K562 (cell line): ENCODE data around the gene SMCHD1. TPM values are rescaled to one million over a fixed set of nuclear protein-coding genes. Genes with fewer than 3 reads are reported as not detected.

Experiments
- BCOR ChIP-seq: fragments of 450-650 bp; IDR thresholded peaks from 2 replicates; pipeline ENCODE4 v1.6.1; 2016
- E2F6 ChIP-seq, 2 experiments: IDR thresholded peaks; 2 replicates each; pipeline ENCODE4 v1.6.1; 2011; ENCODE audit warnings: borderline replicate concordance in 1 of 2, control low read depth in 1 of 2, low read depth in 1 of 2, low read length in 1 of 2, mild to moderate bottlenecking in 1 of 2, mixed read lengths in 1 of 2, moderate library complexity in 1 of 2; ENCODE audit not compliant: insufficient read depth in 1 of 2, insufficient read length in 1 of 2, poor library complexity in 1 of 2, severe bottlenecking in 1 of 2; ENCODE audit errors: extremely low read depth in 1 of 2
- FOXO4 ChIP-seq: fragments of 450-650 bp; formaldehyde crosslinking; IDR thresholded peaks from 2 replicates; pipeline ENCODE4 v1.4.0; 2020; ENCODE audit warnings: mild to moderate bottlenecking, moderate library complexity
- FUS ChIP-seq: fragments of 200-400 bp; formaldehyde crosslinking; optimal IDR thresholded peaks from 2 replicates; pipeline ENCODE3; 2017; ENCODE audit warnings: low read depth, low read length
- GTF2A2 ChIP-seq: IDR thresholded peaks from 2 replicates; pipeline ENCODE4 v1.6.1; 2016; ENCODE audit warnings: mild to moderate bottlenecking, missing genetic modification characterization, missing compliant biosample characterization
- HDAC8 ChIP-seq: fragments of 450-650 bp; IDR thresholded peaks from 2 replicates; pipeline ENCODE4 v1.6.1; 2016; ENCODE audit warnings: mild to moderate bottlenecking, missing genetic modification characterization, moderate library complexity, missing compliant biosample characterization
- NFATC3 ChIP-seq: fragments of 450-650 bp; IDR thresholded peaks from 2 replicates; pipeline ENCODE4 v1.6.1; 2017; ENCODE audit warnings: mild to moderate bottlenecking
- PCBP2 ChIP-seq: fragments of 200-400 bp; formaldehyde crosslinking; IDR thresholded peaks from 2 replicates; pipeline ENCODE4 v1.6.1; 2018; ENCODE audit warnings: low read length, low read depth, mild to moderate bottlenecking, moderate library complexity; ENCODE audit not compliant: poor library complexity, severe bottlenecking
- PHB ChIP-seq: fragments of 250-450 bp; sonication (Bioruptor Pico); IDR thresholded peaks from 2 replicates; pipeline ENCODE4 v1.5.0; 2021
- SIN3B ChIP-seq: fragments of 450-650 bp; IDR thresholded peaks from 2 replicates; pipeline ENCODE4 v1.6.1; 2017; ENCODE audit warnings: low read depth, mild to moderate bottlenecking, moderate library complexity
- SMC3 ChIP-seq: conservative IDR thresholded peaks from 2 replicates; pipeline ENCODE4 v1.6.1; 2011; ENCODE audit warnings: low read depth, low read length, improper control_type of control experiment; ENCODE audit not compliant: insufficient read depth
- SP2 ChIP-seq: IDR thresholded peaks from 2 replicates; pipeline ENCODE4 v1.6.1; 2011; ENCODE audit warnings: mild to moderate bottlenecking, low read depth, low read length, moderate library complexity; ENCODE audit not compliant: poor library complexity, severe bottlenecking; ENCODE audit errors: extremely low read depth
- TAF7 ChIP-seq: fragments of 450-650 bp; IDR thresholded peaks from 2 replicates; pipeline ENCODE4 v1.6.1; 2016; ENCODE audit warnings: missing genetic modification characterization, missing compliant biosample characterization
- TFAM ChIP-seq: fragments of 250-450 bp; sonication (Bioruptor Pico); conservative IDR thresholded peaks from 2 replicates; pipeline ENCODE4 v1.5.0; 2021; ENCODE audit warnings: mild to moderate bottlenecking, moderate library complexity
- TFE3 ChIP-seq: fragments of 450-650 bp; formaldehyde crosslinking; IDR thresholded peaks from 2 replicates; pipeline ENCODE4 v1.4.0; 2020; ENCODE audit warnings: mild to moderate bottlenecking, mixed read lengths
- TGIF2 ChIP-seq: sonication (generic); formaldehyde crosslinking; IDR thresholded peaks from 2 replicates; pipeline ENCODE4 v1.8.1; 2022; ENCODE audit warnings: mild to moderate bottlenecking, missing genetic modification reagents, moderate library complexity
- TRIM28 ChIP-seq: fragments of 450-650 bp; IDR thresholded peaks from 2 replicates; pipeline ENCODE4 v1.6.1; 2017
- UBTF ChIP-seq, 2 experiments: IDR thresholded peaks; 2 replicates each; pipeline ENCODE4 v1.6.1; 2012; ENCODE audit warnings: improper control_type of control experiment in 2 of 2, low read depth in 2 of 2, low read length in 2 of 2, borderline replicate concordance in 1 of 2
- ZBTB17 ChIP-seq: fragments of 450-650 bp; formaldehyde crosslinking; IDR thresholded peaks from 2 replicates; pipeline ENCODE4 v1.4.0; 2020; ENCODE audit warnings: mild to moderate bottlenecking
- ZFP30 ChIP-seq: fragments of 250-450 bp; sonication (Bioruptor Pico); IDR thresholded peaks from 2 replicates; pipeline ENCODE4 v1.8.0; 2022; ENCODE audit warnings: moderate library complexity, mild to moderate bottlenecking, inconsistent platforms, borderline replicate concordance
- ZNF280B ChIP-seq: fragments of 250-450 bp; sonication (Bioruptor Pico); IDR thresholded peaks from 2 replicates; pipeline ENCODE4 v1.5.1; 2021; ENCODE audit warnings: mild to moderate bottlenecking
- ZNF644 ChIP-seq: fragments of 200-800 bp; sonication (Bioruptor generic); IDR thresholded peaks from 2 replicates; pipeline ENCODE4 v1.6.1; 2016; ENCODE audit warnings: low read depth, missing genetic modification characterization, missing compliant biosample characterization
- polyA plus RNA-seq, 8 experiments: library from polyadenylated mRNA; depleted of rRNA in 4 of 8; stranded (reverse) in 5 of 8; unstranded in 3 of 8; fragments of >200 nt; fragmentation: Nextera tagmentation in 2 of 8; fragmentation: Illumina TruSeq in 1 of 8; extraction: Ambion mirVana in 2 of 8; extraction: Trizol in 1 of 8; gene quantifications; 2 replicates each; pipeline versions ENCODE4 v1.2.1 to v1.2.3, GENCODE V29; 2011 to 2014; ENCODE audit warnings: inconsistent platforms in 1 of 8, missing spikeins in 1 of 8
- total RNA-seq, 7 experiments: library from RNA; depleted of rRNA in 6 of 7; stranded (reverse); fragments of >200 nt in 6 of 7; fragmentation: Illumina TruSeq in 2 of 7; extraction: Trizol in 2 of 7; gene quantifications; 2 replicates each; pipeline versions ENCODE4 v1.2.1 to v1.2.3, GENCODE V29; 2011 to 2021; ENCODE audit warnings: low replicate concordance in 1 of 7

The SMCHD1 gene
- total and polyA plus RNA-seq, 9 of the 15 experiments (the other 6 are each of a cell fraction or from before 2014, with no cell fraction given), result 6.3 to 144 (median 72.7) TPM

- TF ChIP-seq ZNF644 (tag), result no peak
- no peak for TF ChIP-seq NFATC3
- no peak for TF ChIP-seq TFE3 (CRISPR knock-in tag)
- TF ChIP-seq E2F6 (IDR thresholded peaks at IDR 0.05; ENCODE audit: borderline replicate concordance in 1 of 2, extremely low read depth in 1 of 2, insufficient read depth in 1 of 2, insufficient read length in 1 of 2, low read depth in 1 of 2, low read length in 1 of 2, poor library complexity in 1 of 2, severe bottlenecking in 1 of 2), result peak in 1 of 2 experiments; percentile 30
- TF ChIP-seq ZFP30 (CRISPR knock-in tag), result no peak
- TF ChIP-seq TRIM28, result no peak
- TF ChIP-seq ZBTB17 (CRISPR knock-in tag), result no peak
- no peak for TF ChIP-seq ZNF280B
- TF ChIP-seq TAF7 (tag), result no peak
- TF ChIP-seq SMC3, result no peak
- no peak for TF ChIP-seq BCOR
- no peak for TF ChIP-seq HDAC8
- TF ChIP-seq SIN3B, result no peak
- TF ChIP-seq PCBP2, result no peak
- no peak for TF ChIP-seq FOXO4 (CRISPR knock-in tag)
- TF ChIP-seq TFAM (CRISPR knock-in tag), result no peak
- no peak for TF ChIP-seq SP2
- peak in 1 of 2 experiments; percentile 63; a peak in 1 of 4 replicates for TF ChIP-seq UBTF (IDR thresholded peaks at IDR 0.05; ENCODE audit: borderline replicate concordance in 1 of 2, low read depth in 2 of 2, low read length in 2 of 2)
- no peak for TF ChIP-seq PHB (CRISPR knock-in tag)
- TF ChIP-seq FUS, result peak; percentile 15
- TF ChIP-seq TGIF2, result 0 out of 2 replicates have a peak, but pooled peaks have one; percentile 61
- TF ChIP-seq GTF2A2 (tag), result no peak
These were observed 369 bp downstream of the SMCHD1 start (continued) for GRCh38 chr18:2655954-2656236.
